DOHH2 (cell line): Measurements from ENCODE around the gene PROB1.

ENCODE experiments used
- EZH2phosphoT487 ChIP-seq: fragments of 200-600 bp; sonication (generic); IDR thresholded peaks from 2 replicates; pipeline ENCODE4 v1.6.1; 2017; ENCODE audit warnings: borderline replicate concordance, mild to moderate bottlenecking, antibody characterized with exemption, low read length, moderate library complexity, mixed read lengths
- TF ChIP-seq, protein P1 (sequence below): fragments of 200-600 bp; sonication (generic); IDR thresholded peaks from one replicate; pipeline ENCODE4 v1.5.1; 2014; ENCODE audit warnings: antibody characterized with exemption, mild to moderate bottlenecking, low read depth, low read length; ENCODE audit not compliant: poor library complexity, severe bottlenecking

GRCh38 chr5:139360384-139360783 is 34.5 kb downstream of the PROB1 start:
- TF ChIP-seq, protein P1, sequence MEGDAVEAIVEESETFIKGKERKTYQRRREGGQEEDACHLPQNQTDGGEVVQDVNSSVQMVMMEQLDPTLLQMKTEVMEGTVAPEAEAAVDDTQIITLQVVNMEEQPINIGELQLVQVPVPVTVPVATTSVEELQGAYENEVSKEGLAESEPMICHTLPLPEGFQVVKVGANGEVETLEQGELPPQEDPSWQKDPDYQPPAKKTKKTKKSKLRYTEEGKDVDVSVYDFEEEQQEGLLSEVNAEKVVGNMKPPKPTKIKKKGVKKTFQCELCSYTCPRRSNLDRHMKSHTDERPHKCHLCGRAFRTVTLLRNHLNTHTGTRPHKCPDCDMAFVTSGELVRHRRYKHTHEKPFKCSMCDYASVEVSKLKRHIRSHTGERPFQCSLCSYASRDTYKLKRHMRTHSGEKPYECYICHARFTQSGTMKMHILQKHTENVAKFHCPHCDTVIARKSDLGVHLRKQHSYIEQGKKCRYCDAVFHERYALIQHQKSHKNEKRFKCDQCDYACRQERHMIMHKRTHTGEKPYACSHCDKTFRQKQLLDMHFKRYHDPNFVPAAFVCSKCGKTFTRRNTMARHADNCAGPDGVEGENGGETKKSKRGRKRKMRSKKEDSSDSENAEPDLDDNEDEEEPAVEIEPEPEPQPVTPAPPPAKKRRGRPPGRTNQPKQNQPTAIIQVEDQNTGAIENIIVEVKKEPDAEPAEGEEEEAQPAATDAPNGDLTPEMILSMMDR = no peak
- no peak for TF ChIP-seq EZH2phosphoT487
